Measurements from ENCODE around the gene OR5H1.

OR5H1 gene

GRCh38 chr3:98130421-98130820 is at the start of gene OR5H1:
Gene OR5H1 (plus strand): TSS chr3:98130721. CDS start chr3:98132698, 1,977 bp downstream.
- no peak for TF ChIP-seq CTCF (IDR thresholded peaks at IDR 0.05; ENCODE audit: low read depth, low read length)
- H3K4me3 ChIP-seq (ENCODE audit: low read depth, low read length): no peak within 1 kb of the TSS
- in situ Hi-C loops (cut with HindIII; ENCODE audit: low sequenced_read_pairs): no loop called here
- no peak for DNase-seq (ENCODE audit: low read depth, low spot score)

- in situ Hi-C loops (cut with HindIII; ENCODE audit: low sequenced_read_pairs): no loop called here
- H3K4me3 ChIP-seq (ENCODE audit: low read depth, low read length): no peak within 1 kb of the TSS
- no peak for DNase-seq (ENCODE audit: low read depth, low spot score)
- no peak for TF ChIP-seq CTCF (IDR thresholded peaks at IDR 0.05; ENCODE audit: low read depth, low read length)
Observed at GRCh38 chr3:98086873-98087272, 43.6 kb upstream of the OR5H1 start, which contains the start of gene OR5AC2. Gene OR5AC2 (plus strand): TSS chr3:98087173. CDS start chr3:98087173, 0 bp downstream.

- in situ Hi-C loops (cut with HindIII; ENCODE audit: low sequenced_read_pairs): no loop called here
Observed at GRCh38 chr3:98095882-98096281, 34.6 kb upstream of the OR5H1 start.

GRCh38 chr3:98099848-98100247 is 30.7 kb upstream of the OR5H1 start:
- in situ Hi-C loops (cut with HindIII; ENCODE audit: low sequenced_read_pairs): no loop called here
- no peak for TF ChIP-seq CTCF (IDR thresholded peaks at IDR 0.05; ENCODE audit: low read depth, low read length)
- DNase-seq (ENCODE audit: low read depth, low spot score): no peak
- H3K4me3 ChIP-seq (ENCODE audit: low read depth, low read length): no peak overlapping the region

More at GRCh38 chr3:98095882-98096281, 34.6 kb upstream of the OR5H1 start:
- no peak overlapping the region for H3K4me3 ChIP-seq (ENCODE audit: low read depth, low read length)
- no peak for TF ChIP-seq CTCF (IDR thresholded peaks at IDR 0.05; ENCODE audit: low read depth, low read length)
- no peak for DNase-seq (ENCODE audit: low read depth, low spot score)

- no peak overlapping the region for H3K4me3 ChIP-seq (ENCODE audit: low read depth, low read length)
- in situ Hi-C loops (cut with HindIII; ENCODE audit: low sequenced_read_pairs): no loop called here
Observed at GRCh38 chr3:98108162-98108561, 22.4 kb upstream of the OR5H1 start.

GRCh38 chr3:98109807-98110549 is 20.5 kb upstream of the OR5H1 start:
- no peak for DNase-seq (ENCODE audit: low read depth, low spot score)
- no peak for TF ChIP-seq CTCF (IDR thresholded peaks at IDR 0.05; ENCODE audit: low read depth, low read length)
- in situ Hi-C loops (cut with HindIII; ENCODE audit: low sequenced_read_pairs): no loop called here
- no peak overlapping the region for H3K4me3 ChIP-seq (ENCODE audit: low read depth, low read length)

More at GRCh38 chr3:98108162-98108561, 22.4 kb upstream of the OR5H1 start:
- no peak for TF ChIP-seq CTCF (IDR thresholded peaks at IDR 0.05; ENCODE audit: low read depth, low read length)
- DNase-seq (ENCODE audit: low read depth, low spot score): no peak

All from astrocyte of the spinal cord (primary cell).